Measurements from ENCODE around the gene ARHGAP22. TPM values are rescaled to one million over a fixed set of nuclear protein-coding genes. Genes with fewer than 3 reads are reported as not detected.

ARHGAP22 gene
- total RNA-seq, 1 donor from 2014 or later, result 3.8 TPM

DNA sequence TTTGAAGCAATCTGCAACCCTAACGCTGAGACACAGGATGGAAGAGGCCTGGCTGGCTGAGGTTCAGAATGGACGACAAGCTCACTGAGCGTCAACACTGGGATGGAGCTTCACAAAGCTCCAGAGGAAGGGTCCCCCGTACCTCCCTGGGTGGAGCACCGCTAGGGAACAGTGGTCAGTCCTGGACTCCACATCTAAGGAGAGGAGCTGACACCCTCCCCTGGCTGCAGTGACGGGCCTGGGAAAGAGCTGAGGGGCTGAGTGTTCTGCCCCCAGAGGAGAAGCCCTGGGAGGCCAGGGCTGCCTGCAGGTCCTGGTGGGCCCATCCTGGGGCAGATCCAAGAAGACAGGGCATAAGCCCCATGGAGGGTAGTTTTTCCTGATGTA, 146.2 kb downstream of the ARHGAP22 start:
- no peak overlapping the region for H3K4me3 ChIP-seq
- H3K27me3 ChIP-seq (ENCODE audit: low read depth), result no peaks in the 10 kb centered on the region
- H3K36me3 ChIP-seq, result no peaks in the 10 kb centered on the region
- no peak for DNase-seq
- intact Hi-C loops (cut with micrococcal nuclease), result no loop called here
- TF ChIP-seq, protein P1, sequence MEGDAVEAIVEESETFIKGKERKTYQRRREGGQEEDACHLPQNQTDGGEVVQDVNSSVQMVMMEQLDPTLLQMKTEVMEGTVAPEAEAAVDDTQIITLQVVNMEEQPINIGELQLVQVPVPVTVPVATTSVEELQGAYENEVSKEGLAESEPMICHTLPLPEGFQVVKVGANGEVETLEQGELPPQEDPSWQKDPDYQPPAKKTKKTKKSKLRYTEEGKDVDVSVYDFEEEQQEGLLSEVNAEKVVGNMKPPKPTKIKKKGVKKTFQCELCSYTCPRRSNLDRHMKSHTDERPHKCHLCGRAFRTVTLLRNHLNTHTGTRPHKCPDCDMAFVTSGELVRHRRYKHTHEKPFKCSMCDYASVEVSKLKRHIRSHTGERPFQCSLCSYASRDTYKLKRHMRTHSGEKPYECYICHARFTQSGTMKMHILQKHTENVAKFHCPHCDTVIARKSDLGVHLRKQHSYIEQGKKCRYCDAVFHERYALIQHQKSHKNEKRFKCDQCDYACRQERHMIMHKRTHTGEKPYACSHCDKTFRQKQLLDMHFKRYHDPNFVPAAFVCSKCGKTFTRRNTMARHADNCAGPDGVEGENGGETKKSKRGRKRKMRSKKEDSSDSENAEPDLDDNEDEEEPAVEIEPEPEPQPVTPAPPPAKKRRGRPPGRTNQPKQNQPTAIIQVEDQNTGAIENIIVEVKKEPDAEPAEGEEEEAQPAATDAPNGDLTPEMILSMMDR (IDR thresholded peaks at IDR 0.05; ENCODE audit: borderline replicate concordance), result no peak
- no peak overlapping the region for H3K27ac ChIP-seq (replicated peaks)
- peaks cover 18% of the 10 kb centered on the region for H3K4me1 ChIP-seq
- H3K9me3 ChIP-seq (replicated peaks), result no peaks in the 10 kb centered on the region

DNA sequence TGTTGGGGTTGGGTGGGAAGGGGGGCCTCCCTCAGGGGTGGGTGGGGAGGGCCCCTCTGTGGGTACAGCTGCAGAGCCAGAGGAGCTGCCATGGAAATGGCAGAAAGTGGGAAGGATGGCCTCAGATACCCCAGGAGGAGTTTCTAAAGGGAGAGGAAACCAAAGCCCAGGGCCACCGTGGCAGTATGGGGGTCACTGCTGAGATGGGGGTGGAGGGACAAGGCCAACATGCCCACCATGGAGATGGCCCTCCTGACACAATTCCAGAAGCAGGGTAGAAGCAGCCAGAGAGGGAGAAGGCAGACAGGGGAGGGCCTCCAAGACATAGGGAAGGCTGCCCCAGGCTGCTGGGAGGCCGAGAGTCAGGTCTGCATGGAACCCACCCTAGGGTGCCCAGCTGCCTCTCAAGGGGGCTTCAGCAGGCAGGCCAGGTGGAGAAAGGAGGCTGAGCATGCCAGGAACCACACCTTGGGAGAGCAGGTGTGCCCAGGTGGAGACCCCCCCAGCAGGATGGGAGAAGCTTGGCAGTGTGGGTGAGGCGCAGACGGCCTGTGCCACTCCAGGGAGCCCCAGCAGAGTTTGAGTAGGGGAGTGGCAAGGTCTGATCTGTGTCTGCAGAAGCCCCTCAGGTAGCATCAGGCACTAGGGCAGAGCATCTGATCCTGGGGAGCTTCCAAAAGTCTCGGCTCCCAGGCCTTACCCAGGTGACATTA, 146.8 kb downstream of the ARHGAP22 start:
- Histone ChIP-seq H3K27ac (replicated peaks) (no peak overlapping the region), H3K9me3 (replicated peaks) (no peaks in the 10 kb centered on the region), H3K27me3 (ENCODE audit: low read depth) (no peaks in the 10 kb centered on the region), H3K4me1 (peaks cover 13% of the 10 kb centered on the region), H3K36me3 (no peaks in the 10 kb centered on the region), H3K4me3 (no peak overlapping the region)
- DNase-seq, result no peak
- intact Hi-C loops (cut with micrococcal nuclease), result no loop called here
- TF ChIP-seq, protein P1 (IDR thresholded peaks at IDR 0.05; ENCODE audit: borderline replicate concordance), result no peak

DNA sequence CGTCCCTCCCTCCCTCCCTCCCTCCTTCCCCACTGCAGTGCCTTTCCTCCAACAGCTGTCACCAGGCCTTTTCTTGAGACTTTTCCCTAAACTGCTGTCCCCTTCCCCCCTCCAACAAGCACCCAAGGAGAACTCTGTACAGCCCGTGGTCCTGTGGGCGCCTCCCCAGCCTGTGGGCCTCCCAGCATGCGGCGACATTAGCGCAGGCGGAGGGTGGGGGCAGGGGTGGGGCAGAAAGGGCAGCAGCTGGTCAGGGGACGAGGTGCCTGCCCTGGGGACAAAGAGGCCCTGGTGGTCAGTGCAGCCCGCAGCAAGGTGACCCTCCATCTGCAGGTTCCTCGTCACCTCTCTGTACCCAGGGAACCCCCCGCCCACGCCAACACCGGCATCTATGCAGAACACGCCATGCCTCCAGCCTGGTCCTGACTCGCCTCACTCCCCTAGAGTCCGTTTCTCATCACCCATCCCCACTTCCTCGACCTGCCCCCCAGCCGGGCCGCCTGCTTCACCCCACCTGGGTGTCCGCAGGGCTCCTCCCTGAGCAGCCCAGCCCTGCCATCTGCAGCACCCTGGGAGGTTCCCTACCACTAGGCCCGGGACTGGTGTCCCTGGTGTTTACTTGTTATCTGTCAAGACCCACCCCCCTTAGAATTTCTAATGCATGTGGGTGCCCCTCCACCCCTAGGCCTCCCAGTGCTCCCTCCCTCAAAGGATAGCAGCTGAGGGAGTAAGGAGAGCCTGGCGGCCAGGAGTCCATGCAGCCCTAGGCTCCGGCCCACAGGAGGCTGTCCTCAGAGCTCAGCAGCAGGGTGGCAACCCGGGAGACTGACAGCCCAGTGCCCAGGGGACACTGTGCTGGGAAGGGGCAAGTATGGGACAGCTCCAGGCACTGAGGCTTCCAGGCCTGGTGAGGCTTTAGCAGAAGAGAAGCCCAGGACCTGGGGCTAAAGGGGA, 147.8 kb downstream of the ARHGAP22 start:
- H3K27me3 ChIP-seq (ENCODE audit: low read depth), result no peaks in the 10 kb centered on the region
- no peak overlapping the region for H3K27ac ChIP-seq (replicated peaks)
- TF ChIP-seq, protein P1 (IDR thresholded peaks at IDR 0.05; ENCODE audit: borderline replicate concordance), result no peak
- intact Hi-C loops (cut with micrococcal nuclease), result no loop called here
- DNase-seq, result no peak
- H3K4me3 ChIP-seq, result no peak overlapping the region
- H3K9me3 ChIP-seq (replicated peaks), result no peaks in the 10 kb centered on the region
- H3K36me3 ChIP-seq, result no peaks in the 10 kb centered on the region
- H3K4me1 ChIP-seq, result peaks cover 13% of the 10 kb centered on the region

DNA sequence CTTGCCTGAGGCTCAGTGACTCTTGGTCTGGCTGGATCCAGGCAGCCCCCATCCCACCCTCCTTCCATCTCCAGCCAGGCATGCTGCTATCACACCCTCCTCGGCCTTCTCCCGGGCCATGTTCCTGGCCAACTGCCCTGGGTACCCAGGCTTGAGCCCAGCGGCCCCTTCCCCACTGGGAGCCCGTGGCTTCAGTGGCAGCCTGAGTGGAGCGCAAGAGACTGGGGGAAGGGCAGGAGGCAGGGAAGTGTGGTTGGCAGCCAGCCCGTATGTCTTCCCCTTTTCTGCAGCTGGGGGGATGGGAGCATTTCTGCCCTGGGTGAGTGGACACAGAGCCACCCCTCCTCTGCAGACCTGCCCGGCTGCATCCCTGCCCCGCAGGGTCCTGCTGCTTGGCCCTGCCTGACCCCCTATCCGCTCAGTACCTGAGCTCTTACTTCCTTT, 148.5 kb downstream of the ARHGAP22 start:
- Histone ChIP-seq H3K4me1 (peaks cover 13% of the 10 kb centered on the region), H3K27ac (replicated peaks) (no peak overlapping the region), H3K36me3 (no peaks in the 10 kb centered on the region), H3K9me3 (replicated peaks) (no peaks in the 10 kb centered on the region), H3K4me3 (no peak overlapping the region), H3K27me3 (ENCODE audit: low read depth) (no peaks in the 10 kb centered on the region)
- TF ChIP-seq, protein P1 (IDR thresholded peaks at IDR 0.05; ENCODE audit: borderline replicate concordance), result no peak
- intact Hi-C loops (cut with micrococcal nuclease), result no loop called here
- DNase-seq, result peak; percentile 66

DNA sequence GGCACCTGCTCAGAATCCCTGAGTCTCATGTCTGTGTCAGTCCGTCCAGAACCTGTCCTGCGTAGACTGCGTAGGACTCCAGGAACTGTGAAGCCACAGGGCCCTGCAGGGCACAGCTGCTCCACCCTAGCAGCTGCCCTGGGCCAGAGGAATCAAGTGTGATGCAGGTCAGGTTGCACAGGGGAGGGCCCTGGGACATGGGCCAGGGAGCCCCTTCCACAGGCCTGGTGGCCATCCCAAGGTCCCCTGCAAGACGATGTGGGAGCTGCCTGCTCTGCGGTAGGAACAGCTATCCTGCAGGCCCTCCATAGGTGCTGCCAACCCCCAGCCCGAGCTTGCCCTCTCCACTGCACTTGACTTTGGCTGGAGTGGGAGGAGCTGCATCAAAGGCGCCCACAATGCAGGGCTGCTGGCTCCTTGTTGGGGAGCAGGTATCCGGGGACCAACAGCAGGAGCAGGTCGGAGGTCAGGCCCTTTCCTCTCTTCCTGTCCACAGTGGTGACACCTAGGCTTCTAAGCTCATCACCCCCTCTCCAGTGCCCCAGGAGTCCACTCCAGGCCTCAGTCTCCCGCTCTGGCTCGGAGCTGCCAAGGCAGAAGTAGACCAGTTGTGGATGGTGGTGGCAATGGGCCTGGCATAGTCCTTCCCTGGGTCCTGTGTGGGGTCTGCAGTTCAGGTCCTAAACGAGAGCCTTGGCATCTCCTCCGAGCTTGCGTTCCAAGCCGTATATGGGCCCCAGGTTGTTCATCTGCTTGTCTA, 149.3 kb downstream of the ARHGAP22 start:
- no peaks in the 10 kb centered on the region for H3K9me3 ChIP-seq (replicated peaks)
- H3K27me3 ChIP-seq (ENCODE audit: low read depth), result no peaks in the 10 kb centered on the region
- TF ChIP-seq, protein P1 (IDR thresholded peaks at IDR 0.05; ENCODE audit: borderline replicate concordance), result no peak
- H3K27ac ChIP-seq (replicated peaks), result no peak overlapping the region
- DNase-seq, result no peak
- H3K36me3 ChIP-seq, result no peaks in the 10 kb centered on the region
- no peak overlapping the region for H3K4me3 ChIP-seq
- H3K4me1 ChIP-seq, result peaks cover 13% of the 10 kb centered on the region
- intact Hi-C loops (cut with micrococcal nuclease), result no loop called here
